ENCODE data around the gene KIAA1217.
"Not testable (repeated sequence)": the region's sequence is repeated elsewhere in the genome, so short reads cannot be mapped to it uniquely, and the experiment has no call there.

The KIAA1217 gene

DNA sequence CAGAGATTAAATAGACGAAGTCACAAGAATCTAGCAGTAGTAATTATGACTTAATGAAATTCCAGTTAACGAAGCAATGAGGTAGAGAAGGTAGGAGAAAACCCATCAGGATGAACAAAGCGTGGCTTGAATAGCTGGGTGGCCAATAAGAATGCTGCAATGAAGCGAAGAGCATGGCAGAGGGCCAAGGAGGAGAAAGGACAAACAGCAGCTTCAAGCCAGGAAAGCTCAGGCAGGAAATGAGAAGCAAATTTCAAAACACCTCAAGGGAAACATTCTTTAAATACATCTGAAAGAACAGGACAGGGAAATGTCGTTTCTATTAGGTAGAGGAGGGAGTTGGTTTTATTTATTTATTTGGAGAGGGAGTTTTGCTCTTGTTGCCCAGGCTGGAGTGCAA lies 122.5 kb downstream of the KIAA1217 start:
- H3K36me3 ChIP-seq (replicated peaks), result no peaks in the 10 kb centered on the region; the same call in 1 of the 2 replicates
- H3K4me3 ChIP-seq, result no peak overlapping the region
- H3K4me1 ChIP-seq, result no peaks in the 10 kb centered on the region
- in situ Hi-C loops (cut with MboI; ENCODE audit: low sequenced_read_pairs), result no loop called here
- peaks cover 6% of the 10 kb centered on the region; the same call in 1 of the 2 replicates for H3K9me3 ChIP-seq
- no peaks in the 10 kb centered on the region for H3K27me3 ChIP-seq (ENCODE audit: low read depth)
- DNase-seq (ENCODE audit: low spot score in 2 of 2), result no peak

DNA sequence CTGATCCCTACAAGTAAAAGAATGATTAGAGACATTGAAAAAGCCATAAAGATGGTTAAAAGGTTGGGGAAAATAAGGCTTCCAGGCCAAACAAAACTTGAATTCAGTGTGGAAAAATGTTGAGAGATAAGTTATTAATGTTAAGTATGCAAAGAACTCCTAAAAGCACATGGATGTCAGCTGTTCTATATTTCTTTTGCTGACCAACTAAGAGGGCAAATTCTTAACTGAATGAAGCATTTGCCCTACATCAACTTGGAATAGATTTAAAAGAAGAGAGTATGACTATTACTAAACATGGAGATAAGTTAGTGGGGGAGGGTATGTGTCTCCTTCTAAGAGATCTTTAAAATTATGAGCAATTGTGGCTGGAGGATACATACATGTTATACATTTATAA lies 124.8 kb downstream of the KIAA1217 start:
- Histone ChIP-seq H3K36me3 (replicated peaks) (no peaks in the 10 kb centered on the region; the same call in 1 of the 2 replicates), H3K4me3 (no peak overlapping the region), H3K9me3 (no peaks in the 10 kb centered on the region), H3K4me1 (no peaks in the 10 kb centered on the region), H3K27me3 (ENCODE audit: low read depth) (no peaks in the 10 kb centered on the region)
- DNase-seq (ENCODE audit: low spot score in 2 of 2), result no peak
- in situ Hi-C loops (cut with MboI; ENCODE audit: low sequenced_read_pairs), result no loop called here

DNA sequence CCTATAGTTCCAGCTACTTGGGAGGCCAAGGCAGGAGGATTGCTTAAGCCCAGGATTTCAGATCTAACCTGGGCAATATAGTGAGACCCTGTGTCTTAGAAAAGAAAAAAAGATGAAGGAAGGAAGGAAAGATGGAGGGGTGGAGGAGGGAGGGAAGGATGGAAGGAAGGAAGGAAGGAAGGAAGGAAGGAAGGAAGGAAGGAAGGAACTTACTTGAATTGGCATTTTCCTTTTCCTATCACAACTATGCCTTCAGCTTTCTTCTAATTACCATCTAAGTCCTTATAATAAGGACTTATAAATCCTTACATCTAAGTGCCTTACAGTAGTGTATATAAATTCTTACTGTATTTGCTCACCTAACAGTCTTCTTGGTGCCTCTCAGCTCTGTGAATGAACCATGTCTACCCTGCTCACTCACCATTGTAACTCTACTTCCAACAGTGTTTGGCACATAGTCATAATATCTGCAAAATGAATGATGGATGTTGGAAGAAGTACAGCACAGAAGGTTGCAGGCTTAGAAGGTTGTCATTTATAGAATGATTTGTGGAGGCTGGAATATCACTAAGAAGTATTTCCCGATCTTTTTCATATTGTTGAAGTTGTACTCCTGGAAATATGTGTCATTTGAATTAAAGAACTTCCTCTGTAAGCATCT lies 125.5 kb downstream of the KIAA1217 start:
- Histone ChIP-seq H3K36me3 (replicated peaks) (no peaks in the 10 kb centered on the region), H3K9me3 (no peaks in the 10 kb centered on the region), H3K4me3 (no peak overlapping the region), H3K27me3 (ENCODE audit: low read depth) (no peaks in the 10 kb centered on the region), H3K4me1 (no peaks in the 10 kb centered on the region)
- DNase-seq (ENCODE audit: low spot score in 2 of 2), result no peak
- in situ Hi-C loops (cut with MboI; ENCODE audit: low sequenced_read_pairs), result no loop called here

DNA sequence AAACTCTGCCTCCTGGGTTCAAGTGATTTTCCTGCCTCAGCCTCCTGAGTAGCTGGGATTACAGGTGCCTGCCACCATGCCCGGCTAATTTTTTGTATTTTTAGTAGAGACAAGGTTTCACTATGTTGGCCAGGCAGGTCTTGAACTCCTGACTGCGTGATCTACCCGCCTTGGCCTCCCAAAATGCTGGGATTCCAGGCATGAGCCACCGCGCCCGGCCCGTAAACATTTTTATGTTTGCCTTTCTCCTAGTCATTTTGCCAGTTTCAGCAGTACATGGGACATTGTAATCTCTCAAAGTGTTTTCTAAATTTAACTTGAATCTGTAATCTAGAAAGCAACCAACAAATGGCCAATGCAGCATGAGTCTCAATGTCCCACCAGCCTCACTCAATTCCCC lies 128.8 kb downstream of the KIAA1217 start:
- in situ Hi-C loops (cut with MboI; ENCODE audit: low sequenced_read_pairs); DNase-seq (ENCODE audit: low spot score in 2 of 2); H3K36me3 ChIP-seq (replicated peaks); H3K9me3 ChIP-seq; H3K4me3 ChIP-seq; H3K4me1 ChIP-seq; H3K27me3 ChIP-seq (ENCODE audit: low read depth): not testable (repeated sequence)

DNA sequence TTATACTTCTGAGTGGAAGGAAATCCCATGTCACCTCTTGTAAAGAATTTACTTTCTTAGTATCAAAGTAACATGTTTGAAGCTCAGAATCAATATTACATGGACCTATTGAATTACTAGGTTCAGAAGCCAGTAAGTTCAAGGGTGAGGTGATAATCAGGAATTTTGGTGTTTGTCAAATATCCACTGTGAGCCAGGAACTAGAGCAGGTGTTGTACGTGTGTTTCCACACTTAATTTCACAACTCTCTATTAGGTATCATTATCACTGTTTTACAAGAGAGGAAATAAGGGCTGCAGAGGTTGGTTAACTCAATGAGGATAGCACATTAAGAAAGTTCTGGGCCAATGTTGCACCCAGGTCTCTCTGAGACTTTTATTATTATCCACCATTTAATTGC lies 130.4 kb downstream of the KIAA1217 start:
- Histone ChIP-seq H3K4me3 (no peak overlapping the region), H3K36me3 (replicated peaks) (no peaks in the 10 kb centered on the region), H3K27me3 (ENCODE audit: low read depth) (no peaks in the 10 kb centered on the region), H3K4me1 (peaks cover 6% of the 10 kb centered on the region; the same call in 1 of the 2 replicates), H3K9me3 (no peaks in the 10 kb centered on the region; the same call in 1 of the 2 replicates)
- DNase-seq (ENCODE audit: low spot score in 2 of 2), result no peak
- in situ Hi-C loops (cut with MboI; ENCODE audit: low sequenced_read_pairs), result no loop called here

DNA sequence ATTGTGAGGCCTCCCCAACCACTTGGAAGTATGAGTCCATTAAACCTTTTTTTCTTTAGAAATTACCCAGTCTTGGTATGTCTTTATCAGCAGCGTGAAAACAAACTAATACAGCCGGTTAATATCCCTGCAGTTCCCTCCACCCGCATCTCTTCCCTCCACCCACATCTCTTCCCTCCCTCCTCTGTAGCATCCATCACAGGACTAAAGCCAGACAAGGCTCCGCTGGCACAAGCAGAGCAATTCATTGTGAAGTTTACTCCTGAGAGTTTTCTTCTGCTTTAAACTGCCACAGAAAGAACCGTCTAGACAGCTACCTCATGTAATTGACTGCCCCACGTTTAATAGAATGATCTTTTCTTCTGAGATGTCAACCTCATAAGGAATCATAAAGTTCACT lies 131.5 kb downstream of the KIAA1217 start:
- H3K4me1 ChIP-seq, result peaks cover 6% of the 10 kb centered on the region; the same call in 1 of the 2 replicates
- H3K27me3 ChIP-seq (ENCODE audit: low read depth), result no peaks in the 10 kb centered on the region
- H3K36me3 ChIP-seq (replicated peaks), result no peaks in the 10 kb centered on the region
- H3K9me3 ChIP-seq, result no peaks in the 10 kb centered on the region; the same call in 1 of the 2 replicates
- no peak overlapping the region for H3K4me3 ChIP-seq
- in situ Hi-C loops (cut with MboI; ENCODE audit: low sequenced_read_pairs), result no loop called here
- no peak for DNase-seq (ENCODE audit: low spot score in 2 of 2)

DNA sequence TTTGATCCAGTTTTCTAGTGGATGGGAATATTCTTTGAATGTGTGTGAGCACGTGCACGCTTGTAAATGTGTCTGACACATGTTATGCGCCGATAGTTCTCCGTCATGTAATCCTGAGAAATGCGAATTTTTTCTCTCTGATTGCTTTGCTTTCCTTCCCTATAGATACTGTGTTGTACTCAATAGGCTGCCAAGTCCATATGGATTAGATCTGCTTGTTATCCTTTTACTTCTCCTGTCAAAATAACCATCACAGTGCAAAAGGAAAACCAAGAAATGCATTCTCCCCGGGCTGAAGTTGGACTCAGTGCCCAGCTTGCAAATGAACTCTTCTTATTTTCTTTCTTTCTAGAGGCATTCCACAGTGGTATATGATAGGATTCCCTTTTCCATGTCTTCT lies 131.9 kb downstream of the KIAA1217 start:
- DNase-seq (ENCODE audit: low spot score in 2 of 2), result no peak
- Histone ChIP-seq H3K9me3 (no peaks in the 10 kb centered on the region; the same call in 1 of the 2 replicates), H3K27me3 (ENCODE audit: low read depth) (no peaks in the 10 kb centered on the region), H3K4me3 (no peak overlapping the region), H3K36me3 (replicated peaks) (no peaks in the 10 kb centered on the region), H3K4me1 (peaks cover 6% of the 10 kb centered on the region; the same call in 1 of the 2 replicates)
- in situ Hi-C loops (cut with MboI; ENCODE audit: low sequenced_read_pairs), result no loop called here

DNA sequence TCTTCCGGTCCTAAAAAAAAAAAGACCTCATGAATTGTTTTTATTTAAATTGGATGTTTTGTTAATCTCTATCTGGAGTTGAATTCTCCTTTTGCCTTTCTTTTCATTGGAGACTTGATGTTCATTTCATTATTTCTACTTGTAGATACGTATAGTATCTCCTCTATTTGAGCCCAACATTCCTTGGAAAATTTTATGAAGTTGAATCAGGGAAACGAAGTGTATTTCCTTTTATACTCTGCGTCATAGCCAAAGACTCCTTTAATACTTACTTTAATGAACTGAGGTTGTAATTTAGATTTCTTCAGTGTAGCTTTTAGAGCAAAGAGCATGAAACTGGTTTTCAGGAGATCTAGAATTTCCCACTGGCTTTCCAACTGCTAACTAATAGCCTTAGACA lies 132.4 kb downstream of the KIAA1217 start:
- no peak for DNase-seq (ENCODE audit: low spot score in 2 of 2)
- H3K4me3 ChIP-seq, result no peak overlapping the region
- no peaks in the 10 kb centered on the region for H3K27me3 ChIP-seq (ENCODE audit: low read depth)
- H3K36me3 ChIP-seq (replicated peaks), result no peaks in the 10 kb centered on the region
- H3K9me3 ChIP-seq, result no peaks in the 10 kb centered on the region; the same call in 1 of the 2 replicates
- peaks cover 6% of the 10 kb centered on the region; the same call in 1 of the 2 replicates for H3K4me1 ChIP-seq
- in situ Hi-C loops (cut with MboI; ENCODE audit: low sequenced_read_pairs), result no loop called here

DNA sequence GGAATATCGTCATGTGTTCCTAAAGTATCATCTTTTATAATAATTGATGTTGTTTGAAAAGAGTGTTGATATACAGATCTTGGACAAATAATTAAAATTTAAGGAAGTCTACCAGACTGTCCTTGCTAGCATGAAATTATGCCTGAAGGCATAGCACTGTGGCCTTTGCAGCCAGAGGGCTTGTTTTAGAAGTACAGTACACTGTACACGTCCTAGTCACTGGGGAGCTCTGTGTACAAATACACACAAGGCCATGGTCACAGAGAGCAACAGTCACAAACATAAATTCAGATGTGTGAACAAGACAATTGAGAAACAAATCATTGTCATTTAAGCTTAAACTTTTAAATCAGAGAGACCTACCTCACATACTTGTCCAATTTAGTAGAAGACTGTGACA lies 133.0 kb downstream of the KIAA1217 start:
- H3K4me3 ChIP-seq, result no peak overlapping the region
- in situ Hi-C loops (cut with MboI; ENCODE audit: low sequenced_read_pairs), result no loop called here
- no peaks in the 10 kb centered on the region for H3K27me3 ChIP-seq (ENCODE audit: low read depth)
- H3K36me3 ChIP-seq (replicated peaks), result no peaks in the 10 kb centered on the region
- H3K4me1 ChIP-seq, result peaks cover 6% of the 10 kb centered on the region; the same call in 1 of the 2 replicates
- DNase-seq (ENCODE audit: low spot score in 2 of 2), result no peak
- no peaks in the 10 kb centered on the region; the same call in 1 of the 2 replicates for H3K9me3 ChIP-seq

DNA sequence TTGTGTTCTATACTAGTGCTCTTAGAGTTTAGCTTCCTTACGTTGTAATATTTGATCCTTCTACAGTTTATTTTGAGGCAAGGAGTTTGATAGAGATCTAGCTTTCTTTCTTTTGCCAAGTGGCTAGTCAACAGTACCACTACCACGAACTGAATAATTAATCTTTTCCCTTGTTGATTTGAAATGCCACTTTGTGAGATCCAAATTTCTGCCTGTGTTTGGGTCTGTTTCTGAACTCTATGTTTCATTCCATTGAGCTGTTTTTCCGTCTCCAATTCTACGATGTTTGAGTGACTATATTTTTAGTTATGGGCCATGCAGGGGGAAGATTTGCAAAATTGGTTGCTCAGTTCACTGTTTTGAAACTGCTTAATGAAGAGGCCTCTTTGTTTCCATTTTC lies 134.7 kb downstream of the KIAA1217 start:
- DNase-seq (ENCODE audit: low spot score in 2 of 2), result no peak
- H3K4me1 ChIP-seq, result peaks cover 6% of the 10 kb centered on the region
- in situ Hi-C loops (cut with MboI; ENCODE audit: low sequenced_read_pairs), result no loop called here
- no peak overlapping the region for H3K4me3 ChIP-seq
- H3K9me3 ChIP-seq, result no peaks in the 10 kb centered on the region; the same call in 1 of the 2 replicates
- no peaks in the 10 kb centered on the region for H3K36me3 ChIP-seq (replicated peaks)
- no peaks in the 10 kb centered on the region for H3K27me3 ChIP-seq (ENCODE audit: low read depth)

DNA sequence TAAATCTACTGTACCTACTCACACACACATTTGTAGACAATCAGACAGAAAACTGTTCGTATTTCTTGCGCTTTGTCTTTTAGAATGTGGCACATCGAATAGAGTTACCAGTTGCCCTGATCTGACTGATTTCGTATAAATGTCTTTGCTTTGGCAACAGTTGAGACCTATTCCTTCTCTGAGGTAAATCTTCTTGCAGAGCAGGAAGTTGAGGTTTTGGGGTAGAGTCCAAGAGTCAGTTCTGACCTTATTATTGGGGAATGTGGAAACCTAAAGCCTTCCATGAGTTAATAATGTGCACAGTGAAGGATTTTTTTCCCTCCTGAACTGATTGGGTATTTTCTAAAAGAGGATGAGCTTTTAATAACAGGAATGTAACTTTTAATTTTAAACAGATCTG lies 135.3 kb downstream of the KIAA1217 start:
- no peak for DNase-seq (ENCODE audit: low spot score in 2 of 2)
- no peaks in the 10 kb centered on the region; the same call in 1 of the 2 replicates for H3K9me3 ChIP-seq
- H3K4me1 ChIP-seq, result peaks cover 6% of the 10 kb centered on the region
- no peaks in the 10 kb centered on the region for H3K36me3 ChIP-seq (replicated peaks)
- H3K27me3 ChIP-seq (ENCODE audit: low read depth), result no peaks in the 10 kb centered on the region
- no peak overlapping the region for H3K4me3 ChIP-seq
- in situ Hi-C loops (cut with MboI; ENCODE audit: low sequenced_read_pairs), result no loop called here

DNA sequence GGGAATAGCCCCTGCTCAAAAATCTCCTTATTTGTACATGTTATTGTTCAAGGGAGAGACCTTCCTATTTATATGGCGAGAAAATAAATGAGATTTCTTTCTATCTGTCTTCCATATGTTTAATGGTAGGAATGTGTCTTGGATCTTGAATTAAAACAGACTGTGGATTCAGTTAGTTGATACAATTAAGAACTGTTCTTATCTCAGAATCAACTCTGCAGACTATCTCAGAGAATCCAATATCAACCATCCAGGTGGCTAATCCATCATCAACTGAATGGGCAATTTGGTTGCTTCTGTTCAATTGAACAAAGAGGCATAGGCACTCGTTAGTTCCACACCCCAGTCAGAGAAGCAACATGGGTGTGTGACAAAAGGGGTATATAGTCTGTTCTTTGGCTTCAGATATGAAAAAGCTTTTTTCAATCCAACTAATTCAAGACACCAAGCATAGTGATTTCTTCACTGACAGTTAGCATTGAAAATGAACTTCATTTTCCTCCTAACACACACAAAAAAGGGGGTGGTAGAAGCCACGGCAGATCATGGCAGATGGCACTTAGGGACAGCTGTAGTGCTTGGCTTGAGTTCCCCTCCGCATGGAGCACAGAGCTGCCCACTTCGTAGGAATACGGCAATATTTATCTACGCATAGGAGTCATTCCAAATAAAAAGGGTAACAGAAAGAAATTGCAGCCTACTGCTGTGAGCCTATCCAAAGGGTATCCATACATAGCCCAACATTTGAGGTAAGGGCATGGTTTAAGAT lies 135.9 kb downstream of the KIAA1217 start:
- Histone ChIP-seq H3K36me3 (replicated peaks) (no peaks in the 10 kb centered on the region), H3K27me3 (ENCODE audit: low read depth) (no peaks in the 10 kb centered on the region), H3K9me3 (no peaks in the 10 kb centered on the region; the same call in 1 of the 2 replicates), H3K4me1 (peaks cover 12% of the 10 kb centered on the region), H3K4me3 (no peak overlapping the region)
- no peak for DNase-seq (ENCODE audit: low spot score in 2 of 2)
- in situ Hi-C loops (cut with MboI; ENCODE audit: low sequenced_read_pairs), result no loop called here

DNA sequence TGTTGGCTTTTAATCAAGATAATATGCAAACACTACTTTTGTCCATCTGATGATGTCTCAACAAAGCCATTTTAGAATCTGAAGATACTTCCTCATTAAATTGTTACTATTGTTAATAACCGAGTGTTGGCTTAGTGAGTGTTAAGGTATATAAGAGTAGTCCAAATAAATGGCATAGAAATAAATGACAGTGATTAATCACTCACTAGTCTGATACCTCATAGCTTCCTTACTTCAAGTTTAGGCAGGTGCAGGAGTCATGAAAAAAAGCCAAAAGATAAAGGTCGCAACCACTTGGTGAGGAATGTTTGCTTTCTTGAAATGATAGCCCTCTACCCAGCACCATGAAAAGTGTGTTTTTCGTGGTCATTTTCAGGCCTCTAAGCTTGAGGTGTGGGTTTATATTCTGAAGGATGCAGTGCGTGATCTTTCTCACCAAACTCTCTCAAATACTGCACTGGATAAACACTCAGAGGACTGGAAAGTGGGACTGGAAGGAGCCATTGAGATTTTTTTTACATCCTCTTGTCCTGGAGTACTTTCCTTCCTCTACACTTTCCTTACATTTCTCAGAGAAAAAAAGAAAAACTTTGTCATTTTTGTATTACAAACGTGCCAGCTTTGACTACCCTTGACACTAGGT lies 138.1 kb downstream of the KIAA1217 start:
- no peaks in the 10 kb centered on the region for H3K36me3 ChIP-seq (replicated peaks)
- in situ Hi-C loops (cut with MboI; ENCODE audit: low sequenced_read_pairs), result no loop called here
- H3K27me3 ChIP-seq (ENCODE audit: low read depth), result no peaks in the 10 kb centered on the region
- DNase-seq (ENCODE audit: low spot score in 2 of 2), result no peak
- H3K4me1 ChIP-seq, result peaks cover 28% of the 10 kb centered on the region
- no peaks in the 10 kb centered on the region for H3K9me3 ChIP-seq
- no peak overlapping the region for H3K4me3 ChIP-seq

Data from HAP-1 (cell line).